Mesenchymal stem cell (in vitro differentiated cells and primary cell): Measurements from ENCODE around the gene HAGHL. TPM values are rescaled to one million over a fixed set of nuclear protein-coding genes. Genes with fewer than 3 reads are reported as not detected.
A peak's percentile ranks its signal among the peaks of the same experiment; 100 is the strongest.

ENCODE experiments used
- DNase-seq: peaks from one replicate; pipeline ENCODE4 v3.0.0-alpha.2; 2013
- H2AFZ ChIP-seq: one replicate; pipeline ENCODE4 v1.6.1; 2013; ENCODE audit warnings: low read depth, mild to moderate bottlenecking, control low read depth, inconsistent platforms, low read length, moderate library complexity
- H2AK5ac ChIP-seq: 2 replicates; pipeline ENCODE4 v1.6.1; 2013; ENCODE audit warnings: low read length, moderate library complexity, mild to moderate bottlenecking, inconsistent platforms; ENCODE audit not compliant: severe bottlenecking
- H2BK120ac ChIP-seq: one replicate; pipeline ENCODE4 v1.6.1; 2013; ENCODE audit warnings: low read depth, mild to moderate bottlenecking, inconsistent platforms, low read length, moderate library complexity
- H2BK12ac ChIP-seq, 2 experiments: one replicate each; pipeline ENCODE4 v1.6.1; 2013; ENCODE audit warnings: inconsistent platforms in 2 of 2, low read length in 2 of 2, mild to moderate bottlenecking in 2 of 2, moderate library complexity in 2 of 2, control low read depth in 1 of 2
- H2BK15ac ChIP-seq: one replicate; pipeline ENCODE4 v1.6.1; 2013; ENCODE audit warnings: mild to moderate bottlenecking, low read depth, inconsistent platforms; ENCODE audit not compliant: poor library complexity, severe bottlenecking
- H2BK5ac ChIP-seq: 2 replicates; pipeline ENCODE4 v1.6.1; 2013; ENCODE audit warnings: low read depth, mild to moderate bottlenecking, low read length, control low read depth, inconsistent platforms; ENCODE audit not compliant: poor library complexity, severe bottlenecking
- H3K14ac ChIP-seq, 2 experiments: one replicate each; pipeline ENCODE4 v1.6.1; 2013; ENCODE audit warnings: inconsistent platforms in 2 of 2, low read length in 2 of 2, control low read depth in 1 of 2, mild to moderate bottlenecking in 1 of 2, moderate library complexity in 1 of 2
- H3K18ac ChIP-seq, 2 experiments: one replicate each; pipeline ENCODE4 v1.6.1; 2013; ENCODE audit warnings: inconsistent platforms in 2 of 2, low read length in 2 of 2, control low read depth in 1 of 2, low read depth in 1 of 2, mild to moderate bottlenecking in 1 of 2
- H3K23ac ChIP-seq, 2 experiments: one replicate each; pipeline ENCODE4 v1.6.1; 2013; ENCODE audit warnings: inconsistent platforms in 2 of 2, low read length in 2 of 2, mild to moderate bottlenecking in 2 of 2, moderate library complexity in 2 of 2, control low read depth in 1 of 2
- H3K27ac ChIP-seq: 2 replicates; pipeline ENCODE4 v1.5.1; 2013; ENCODE audit warnings: mild to moderate bottlenecking, moderate library complexity, low read length, control low read depth, inconsistent platforms; ENCODE audit not compliant: poor library complexity, severe bottlenecking
- H3K27me3 ChIP-seq, 2 experiments: 2 replicates each; pipeline versions ENCODE4 v1.6.1 to v1.7.0; 2013; ENCODE audit warnings: low read length in 2 of 2, mild to moderate bottlenecking in 2 of 2, moderate library complexity in 2 of 2, control low read depth in 1 of 2, inconsistent platforms in 1 of 2; ENCODE audit not compliant: control insufficient read depth in 1 of 2, insufficient read depth in 1 of 2
- H3K36me3 ChIP-seq, 2 experiments: 2 replicates each; pipeline versions ENCODE4 v1.6.1 to v1.7.0; 2013; ENCODE audit warnings: low read length in 2 of 2, control low read depth in 1 of 2, inconsistent platforms in 1 of 2, low read depth in 1 of 2, mild to moderate bottlenecking in 1 of 2; ENCODE audit not compliant: insufficient read depth in 2 of 2, control insufficient read depth in 1 of 2
- H3K4ac ChIP-seq, 2 experiments: one replicate each; pipeline ENCODE4 v1.6.1; 2013; ENCODE audit warnings: inconsistent platforms in 2 of 2, low read length in 2 of 2, mild to moderate bottlenecking in 2 of 2, moderate library complexity in 2 of 2, control low read depth in 1 of 2, low read depth in 1 of 2
- H3K4me1 ChIP-seq: 2 replicates; pipeline ENCODE4 v1.6.1; 2013; ENCODE audit warnings: low read depth, low read length, control low read depth; ENCODE audit not compliant: control insufficient read depth, insufficient read depth
- H3K4me2 ChIP-seq: 2 replicates; pipeline ENCODE4 v1.6.1; 2013; ENCODE audit warnings: low read length, mild to moderate bottlenecking, inconsistent platforms; ENCODE audit not compliant: poor library complexity, severe bottlenecking
- H3K4me3 ChIP-seq, 2 experiments: 2 replicates each; pipeline versions ENCODE4 v1.5.1 to v1.7.0; 2013; ENCODE audit warnings: low read length in 2 of 2, mild to moderate bottlenecking in 2 of 2, control low read depth in 1 of 2, low read depth in 1 of 2; ENCODE audit not compliant: insufficient read depth in 1 of 2
- H3K79me1 ChIP-seq: replicated peaks from 2 replicates; pipeline ENCODE4 v1.6.1; 2013; ENCODE audit warnings: mild to moderate bottlenecking, control low read depth, low read length, inconsistent platforms; ENCODE audit not compliant: poor library complexity, severe bottlenecking
- H3K9ac ChIP-seq: 2 replicates; pipeline ENCODE4 v1.7.0; 2013; ENCODE audit warnings: mild to moderate bottlenecking, low read length, moderate library complexity
- H3K9me3 ChIP-seq: 2 replicates; pipeline ENCODE4 v1.7.0; 2013; ENCODE audit warnings: mild to moderate bottlenecking, low read length; ENCODE audit not compliant: control insufficient read depth
- H4K8ac ChIP-seq: one replicate; pipeline ENCODE4 v1.6.1; 2013; ENCODE audit warnings: inconsistent platforms, mild to moderate bottlenecking, low read length, moderate library complexity
- H4K91ac ChIP-seq: one replicate; pipeline ENCODE4 v1.6.1; 2013; ENCODE audit warnings: mild to moderate bottlenecking, low read length, inconsistent platforms
- WGBS: methylation state at CpG from one replicate; pipeline ENCODE4 v1.1.7; 2013; ENCODE audit warnings: mixed read lengths; 5-methylcytosine and 5-hydroxymethylcytosine counted together
- polyA plus RNA-seq, 2 experiments: library from polyadenylated mRNA; stranded (reverse); fragments of 200-250 nt; gene quantifications; one replicate each; pipeline ENCODE4 v1.2.3, GENCODE V29; 2013

Gene HAGHL, protein sequence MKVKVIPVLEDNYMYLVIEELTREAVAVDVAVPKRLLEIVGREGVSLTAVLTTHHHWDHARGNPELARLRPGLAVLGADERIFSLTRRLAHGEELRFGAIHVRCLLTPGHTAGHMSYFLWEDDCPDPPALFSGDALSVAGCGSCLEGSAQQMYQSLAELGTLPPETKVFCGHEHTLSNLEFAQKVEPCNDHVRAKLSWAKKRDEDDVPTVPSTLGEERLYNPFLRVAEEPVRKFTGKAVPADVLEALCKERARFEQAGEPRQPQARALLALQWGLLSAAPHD
- polyA plus RNA-seq (2013, experiment 1 of 2), result 9.4 TPM
- 9.7 TPM for polyA plus RNA-seq (2013, experiment 2 of 2)

DNA sequence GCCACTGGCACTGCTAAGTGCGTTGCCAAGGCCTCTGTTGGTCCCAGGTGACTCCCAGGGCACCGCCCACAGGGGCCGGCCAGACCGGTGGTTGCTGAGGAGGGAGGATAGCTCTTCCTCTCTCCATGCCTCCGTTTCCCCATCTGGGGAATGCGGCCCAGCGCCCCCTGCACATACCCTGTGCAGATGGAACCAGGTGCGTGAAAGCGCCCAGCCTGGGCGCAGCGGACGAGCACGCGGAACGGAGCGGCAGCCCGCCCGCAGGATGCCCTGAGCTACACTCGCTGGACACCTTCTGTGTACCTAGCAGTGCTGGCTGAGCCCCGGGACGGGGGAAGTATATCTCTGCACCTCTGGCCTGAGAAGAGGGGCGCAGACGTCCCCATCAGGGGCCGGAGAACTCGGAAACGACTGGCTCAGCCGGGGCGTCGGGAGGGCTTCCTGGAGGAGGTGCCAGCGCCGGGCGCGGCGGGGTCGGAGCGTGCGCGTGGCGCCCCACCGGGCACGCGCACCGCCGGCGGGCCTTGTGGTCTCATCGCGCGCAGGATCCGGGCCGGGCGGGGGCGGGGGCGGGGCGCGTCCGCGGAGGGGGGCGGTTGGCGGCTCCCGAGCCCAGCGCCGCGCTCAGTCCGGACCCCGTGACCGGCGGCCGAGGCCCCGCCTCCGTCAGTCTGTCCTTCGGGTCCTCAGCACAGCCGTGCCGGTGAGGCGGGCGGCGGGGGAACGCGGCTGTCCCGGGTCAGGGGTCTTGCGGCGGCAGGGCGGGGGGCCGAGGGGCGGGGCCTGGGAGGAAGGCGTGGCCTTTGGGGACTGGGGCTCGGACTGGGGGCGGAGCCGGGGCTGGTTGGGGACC lies at the start of gene HAGHL, which contains the start of gene CCDC78:
Gene HAGHL (plus strand): TSS at position 669 of the 853 bp plus-strand sequence. CDS start 404 bp downstream, outside the sequence.
Gene CCDC78 (minus strand): TSS at position 6 of the 853 bp plus-strand sequence. CDS start 76 bp downstream, outside the sequence.
- WGBS, result 5% methylated on average over 50 of the region's 88 CpGs
- Histone ChIP-seq H2BK120ac (peak within 1 kb of the TSS; percentile 68), H2BK12ac (peak within 1 kb of the TSS in 1 of 2 experiments; percentile 90)

DNA sequence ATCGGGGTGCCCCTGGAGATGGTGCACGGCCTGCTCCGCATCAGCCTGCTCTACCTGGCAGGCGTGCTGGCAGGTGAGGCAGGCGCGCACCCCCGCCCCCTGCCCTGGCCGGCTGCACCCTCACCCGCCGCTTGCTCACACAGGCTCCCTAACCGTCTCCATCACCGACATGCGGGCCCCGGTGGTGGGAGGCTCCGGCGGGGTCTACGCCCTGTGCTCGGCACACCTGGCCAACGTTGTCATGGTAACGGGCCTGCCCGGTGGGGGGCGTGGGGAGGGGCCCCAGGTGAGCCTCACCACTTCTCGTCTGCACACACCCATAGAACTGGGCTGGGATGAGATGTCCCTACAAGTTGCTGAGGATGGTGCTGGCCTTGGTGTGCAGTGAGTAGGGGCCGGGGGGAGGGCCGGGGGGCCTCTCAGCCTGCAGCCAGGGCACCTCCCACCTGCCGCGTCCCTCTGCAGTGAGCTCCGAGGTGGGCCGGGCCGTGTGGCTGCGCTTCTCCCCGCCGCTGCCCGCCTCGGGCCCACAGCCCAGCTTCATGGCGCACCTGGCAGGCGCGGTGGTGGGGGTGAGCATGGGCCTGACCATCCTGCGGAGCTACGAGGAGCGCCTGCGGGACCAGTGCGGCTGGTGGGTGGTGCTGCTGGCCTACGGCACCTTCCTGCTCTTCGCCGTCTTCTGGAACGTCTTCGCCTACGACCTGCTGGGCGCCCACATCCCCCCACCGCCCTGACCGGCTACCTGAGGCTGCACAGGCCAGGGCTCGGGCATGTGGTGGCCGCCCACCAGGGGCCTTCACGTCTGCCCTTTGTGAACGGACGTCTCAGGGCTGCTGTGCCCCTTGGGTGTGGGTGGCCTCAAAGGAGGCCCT lies 49.4 kb upstream of the HAGHL start:
- no peak overlapping the region for H3K4ac ChIP-seq
- H3K9ac ChIP-seq, result no peak overlapping the region
- H3K27ac ChIP-seq, result no peak overlapping the region
- H4K8ac ChIP-seq, result no peak overlapping the region
- H2BK120ac ChIP-seq, result no peak overlapping the region
- H2BK12ac ChIP-seq, result no peak overlapping the region
- peaks cover 2% of the 10 kb centered on the region for H3K79me1 ChIP-seq
- no peak overlapping the region for H3K18ac ChIP-seq
- no peak overlapping the region for H3K14ac ChIP-seq
- no peak overlapping the region for H3K4me3 ChIP-seq
- no peak overlapping the region for H2BK15ac ChIP-seq
- no peak overlapping the region for H2BK5ac ChIP-seq
- H3K9me3 ChIP-seq, result no peaks in the 10 kb centered on the region
- no peak for DNase-seq
- no peak overlapping the region for H3K23ac ChIP-seq
- peaks cover 60% of the 10 kb centered on the region for H3K4me1 ChIP-seq
- 81% methylated on average over 55 of the region's 57 CpGs for WGBS
- H4K91ac ChIP-seq, result peak overlapping the region; percentile 11
- H3K4me2 ChIP-seq, result no peak overlapping the region
- no peaks in the 10 kb centered on the region for H3K27me3 ChIP-seq
- no peak overlapping the region for H2AFZ ChIP-seq
- no peak overlapping the region for H2AK5ac ChIP-seq
- peaks cover 24 to 53% of the 10 kb centered on the region in 2 experiments for H3K36me3 ChIP-seq

More for the DNA sequence above, at the start of gene HAGHL, which contains the start of gene CCDC78:
- peak within 1 kb of the TSS in 1 of 2 experiments; percentile 92 for H3K14ac ChIP-seq
- peak within 1 kb of the TSS; percentile 93 for H3K4me2 ChIP-seq
- peak within 1 kb of the TSS; percentile 51 for H2AFZ ChIP-seq
- H4K91ac ChIP-seq, result peak within 1 kb of the TSS; percentile 67
- no peak within 1 kb of the TSS for H2AK5ac ChIP-seq
- H2BK5ac ChIP-seq, result no peak within 1 kb of the TSS
- H3K27ac ChIP-seq, result no peak within 1 kb of the TSS
- peak within 1 kb of the TSS; percentile 70 to 95 for H3K4ac ChIP-seq
- H3K9me3 ChIP-seq, result no peaks in the 10 kb centered on the region
- peak within 1 kb of the TSS; percentile 57 for H2BK15ac ChIP-seq
- peak within 1 kb of the TSS; percentile 84 for H3K9ac ChIP-seq
- peak within 1 kb of the TSS; percentile 56 to 82 for H3K4me3 ChIP-seq
- H3K4me1 ChIP-seq, result peaks cover 45% of the 10 kb centered on the region
- H3K36me3 ChIP-seq, result peaks cover 3 to 49% of the 10 kb centered on the region in 2 experiments
- peak within 1 kb of the TSS in 1 of 2 experiments; percentile 63 for H3K23ac ChIP-seq
- peaks cover 0 to 19% of the 10 kb centered on the region in 2 experiments for H3K27me3 ChIP-seq
- peak within 1 kb of the TSS; percentile 47 for H4K8ac ChIP-seq
- DNase-seq, result peak; percentile 59
- H3K18ac ChIP-seq, result peak within 1 kb of the TSS; percentile 71 to 98
- peaks cover 2% of the 10 kb centered on the region for H3K79me1 ChIP-seq

DNA sequence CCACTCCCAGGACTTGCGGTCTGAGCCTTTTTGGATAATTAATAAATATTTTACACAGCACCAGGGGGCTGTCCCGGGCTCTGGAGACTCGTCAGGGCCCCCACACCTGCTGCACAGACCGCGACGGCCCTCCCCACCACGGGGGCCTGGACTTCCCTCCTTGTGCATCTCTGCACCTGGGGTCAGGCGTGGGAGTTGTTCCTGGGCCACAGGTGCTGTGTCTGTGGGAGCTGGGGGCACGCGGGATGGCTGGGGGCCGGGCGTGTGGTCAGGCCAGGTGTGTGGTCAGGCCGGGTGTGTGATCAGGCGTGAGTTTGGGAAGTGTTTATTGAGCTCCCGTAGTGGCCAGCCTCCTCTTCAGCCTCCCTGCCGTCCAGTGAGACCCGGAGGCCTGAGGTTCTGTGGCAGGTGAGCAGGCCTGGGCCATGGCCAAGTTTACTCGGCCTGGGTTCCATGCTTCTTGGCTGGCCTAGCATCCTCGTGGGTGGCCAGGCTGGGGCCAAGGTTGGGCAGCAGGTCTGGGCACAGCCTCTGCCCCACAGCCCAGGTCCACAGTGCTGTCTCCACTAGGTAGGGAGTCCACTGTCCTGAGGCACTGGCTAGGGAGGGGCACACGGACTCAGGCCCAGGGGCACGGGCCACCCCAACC lies 48.6 kb upstream of the HAGHL start:
- no peak overlapping the region for H3K14ac ChIP-seq
- DNase-seq, result no peak

More for the DNA sequence above, 48.6 kb upstream of the HAGHL start:
- Histone ChIP-seq H3K23ac (no peak overlapping the region), H3K9ac (no peak overlapping the region), H4K8ac (no peak overlapping the region), H2BK120ac (no peak overlapping the region), H2BK15ac (no peak overlapping the region), H3K18ac (no peak overlapping the region), H3K79me1 (peaks cover 2% of the 10 kb centered on the region), H3K4me3 (no peak overlapping the region), H2AK5ac (peak overlapping the region; percentile 1), H2BK12ac (no peak overlapping the region), H3K4me1 (peaks cover 62% of the 10 kb centered on the region), H2AFZ (no peak overlapping the region), H3K9me3 (no peaks in the 10 kb centered on the region), H3K27ac (no peak overlapping the region), H4K91ac (no peak overlapping the region), H3K27me3 (no peaks in the 10 kb centered on the region), H3K36me3 (peaks cover 24 to 53% of the 10 kb centered on the region in 2 experiments), H3K4me2 (no peak overlapping the region), H2BK5ac (no peak overlapping the region), H3K4ac (no peak overlapping the region)
- WGBS, result 92% methylated on average over 21 of the region's 21 CpGs
